Fibroblast of the aortic adventitia (primary cell): ENCODE measurements around the gene EFEMP1. TPM values are rescaled to one million over a fixed set of nuclear protein-coding genes. Genes with fewer than 3 reads are reported as not detected.

Source experiments
- DNase-seq: peaks from one replicate; pipeline ENCODE4 v3.0.0-alpha.2; 2010; ENCODE audit warnings: low read depth
- H3K4me3 ChIP-seq: 2 replicates; pipeline ENCODE4 v1.5.1; 2011; ENCODE audit warnings: low read depth, mild to moderate bottlenecking, control low read depth, low read length, moderate library complexity
- total RNA-seq: library from RNA; depleted of rRNA; stranded (reverse); fragments of >200 nt; gene quantifications from 2 replicates; pipeline ENCODE4 v1.2.3, GENCODE V29; 2012; ENCODE audit warnings: low replicate concordance
- TF ChIP-seq, protein P1 (sequence below): IDR thresholded peaks from 2 replicates; pipeline ENCODE4 v1.5.1; 2011; ENCODE audit warnings: mild to moderate bottlenecking, low read length, control low read depth, inconsistent platforms; ENCODE audit not compliant: insufficient read depth

EFEMP1 gene
- total RNA-seq, 1 donor = 652 TPM

DNA sequence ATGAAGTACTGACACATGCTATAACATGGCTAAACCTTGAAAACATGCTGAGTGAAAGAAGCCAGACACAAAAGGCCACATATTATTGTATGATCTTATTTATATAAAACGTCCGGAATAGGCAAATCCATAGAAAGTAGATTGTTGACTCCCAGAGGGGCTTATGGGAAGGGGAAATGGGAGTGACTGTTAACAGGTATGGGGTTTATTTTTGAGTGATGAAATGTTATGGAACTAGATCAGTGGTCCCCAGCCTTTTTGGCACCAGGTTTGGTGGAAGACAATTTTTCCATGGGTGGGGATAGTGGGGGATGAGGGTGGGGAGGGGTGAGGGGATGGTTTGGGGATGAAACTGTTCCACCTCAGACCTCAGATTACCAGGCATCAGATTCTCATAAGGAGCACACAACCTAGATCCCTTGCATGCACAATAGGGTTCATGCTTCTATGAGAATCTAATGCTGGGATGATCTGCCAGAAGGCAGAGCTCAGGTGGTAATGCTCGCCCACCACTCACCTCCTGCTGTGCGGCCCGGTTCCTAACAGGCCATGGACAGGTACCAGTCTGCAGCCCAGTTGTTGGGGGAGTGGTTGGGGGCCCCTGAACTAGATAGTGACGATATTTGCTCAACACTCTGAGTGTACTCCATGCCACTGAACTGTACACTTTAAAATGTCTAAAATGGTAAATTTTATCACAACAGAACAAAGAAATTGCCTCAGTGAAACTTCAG, 59.1 kb downstream of the EFEMP1 start:
- TF ChIP-seq, protein P1, sequence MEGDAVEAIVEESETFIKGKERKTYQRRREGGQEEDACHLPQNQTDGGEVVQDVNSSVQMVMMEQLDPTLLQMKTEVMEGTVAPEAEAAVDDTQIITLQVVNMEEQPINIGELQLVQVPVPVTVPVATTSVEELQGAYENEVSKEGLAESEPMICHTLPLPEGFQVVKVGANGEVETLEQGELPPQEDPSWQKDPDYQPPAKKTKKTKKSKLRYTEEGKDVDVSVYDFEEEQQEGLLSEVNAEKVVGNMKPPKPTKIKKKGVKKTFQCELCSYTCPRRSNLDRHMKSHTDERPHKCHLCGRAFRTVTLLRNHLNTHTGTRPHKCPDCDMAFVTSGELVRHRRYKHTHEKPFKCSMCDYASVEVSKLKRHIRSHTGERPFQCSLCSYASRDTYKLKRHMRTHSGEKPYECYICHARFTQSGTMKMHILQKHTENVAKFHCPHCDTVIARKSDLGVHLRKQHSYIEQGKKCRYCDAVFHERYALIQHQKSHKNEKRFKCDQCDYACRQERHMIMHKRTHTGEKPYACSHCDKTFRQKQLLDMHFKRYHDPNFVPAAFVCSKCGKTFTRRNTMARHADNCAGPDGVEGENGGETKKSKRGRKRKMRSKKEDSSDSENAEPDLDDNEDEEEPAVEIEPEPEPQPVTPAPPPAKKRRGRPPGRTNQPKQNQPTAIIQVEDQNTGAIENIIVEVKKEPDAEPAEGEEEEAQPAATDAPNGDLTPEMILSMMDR = no peak
- H3K4me3 ChIP-seq = no peak overlapping the region
- DNase-seq = no peak

DNA sequence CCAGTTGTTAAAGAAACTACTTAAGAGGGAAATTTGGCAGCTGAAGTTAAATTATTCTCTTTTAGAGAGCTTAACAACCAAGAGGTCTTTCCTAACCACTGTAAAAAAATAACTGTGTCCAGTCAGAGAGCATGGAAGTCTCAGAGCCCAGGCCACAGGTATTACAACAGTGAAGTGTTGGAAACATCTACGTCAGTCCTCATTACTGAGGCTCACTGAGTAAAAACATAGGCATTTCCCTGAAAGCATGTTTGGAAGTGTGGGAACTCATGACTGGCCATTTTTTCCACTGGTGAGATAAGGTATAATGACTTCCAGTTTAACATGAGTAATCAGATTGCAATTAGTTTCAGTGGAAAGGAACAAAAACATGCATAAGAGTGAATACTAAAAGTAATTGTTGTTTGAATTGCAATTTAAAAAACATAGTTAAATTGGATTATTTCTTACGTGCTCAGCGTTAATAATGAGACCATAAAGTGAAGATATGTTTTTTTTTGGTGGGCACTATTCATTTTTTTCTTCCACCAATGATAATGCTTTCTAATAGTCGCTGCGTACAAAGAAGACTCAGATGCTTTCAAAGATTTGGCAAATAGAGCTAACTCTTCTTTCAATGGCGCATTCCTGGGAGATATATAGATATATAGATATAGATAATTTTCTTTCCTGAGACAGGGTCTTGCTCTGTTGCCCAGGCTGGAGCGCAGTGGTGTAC, 60.8 kb downstream of the EFEMP1 start:
- no peak overlapping the region for H3K4me3 ChIP-seq
- DNase-seq = peak; percentile 100
- TF ChIP-seq, protein P1 = no peak

GRCh38 chr2:55862246-55862645, 61.3 kb downstream of the EFEMP1 start:
- DNase-seq = peak; percentile 100
- TF ChIP-seq, protein P1 = no peak

DNA sequence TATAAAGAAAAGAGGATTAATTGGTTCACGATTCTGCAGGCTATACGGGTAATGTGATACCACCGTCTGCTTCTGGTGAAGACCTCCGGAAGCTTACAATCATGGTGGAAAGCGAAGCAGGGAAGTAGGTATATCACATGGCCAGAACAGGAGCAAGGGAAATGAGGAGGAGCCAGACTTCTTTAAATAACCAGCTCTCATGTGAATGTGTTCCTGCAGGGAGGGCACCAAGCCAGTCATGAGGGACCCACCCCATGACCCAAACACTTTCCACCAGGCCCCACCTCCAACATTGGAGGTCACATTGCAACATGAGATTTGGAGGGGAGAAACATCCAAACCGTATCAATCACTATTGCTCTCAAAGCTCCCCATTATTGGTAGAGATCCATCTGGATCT, 61.8 kb downstream of the EFEMP1 start:
- TF ChIP-seq, protein P1 = no peak
- no peak overlapping the region for H3K4me3 ChIP-seq
- no peak for DNase-seq

More at GRCh38 chr2:55862246-55862645, 61.3 kb downstream of the EFEMP1 start:
- H3K4me3 ChIP-seq = no peak overlapping the region

DNA sequence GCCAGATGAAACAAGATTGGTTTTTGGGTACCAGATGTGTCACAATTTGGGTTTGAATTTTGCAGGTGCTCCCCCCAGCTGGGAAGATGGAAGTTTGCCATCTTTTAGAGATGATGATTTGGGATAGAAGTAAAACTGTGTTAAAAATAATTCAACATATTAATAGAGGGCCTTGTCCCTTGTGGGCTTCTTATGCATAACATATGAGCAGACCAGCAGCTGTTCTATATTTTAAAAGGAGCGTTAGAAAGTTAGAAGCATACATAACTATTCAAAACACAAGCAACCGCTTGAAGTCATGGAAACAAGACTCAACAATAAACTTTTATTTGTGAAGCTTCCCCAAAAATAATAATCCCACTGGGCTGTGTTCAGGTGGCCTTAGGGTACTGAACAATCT, 62.8 kb downstream of the EFEMP1 start:
- no peak for DNase-seq
- no peak overlapping the region for H3K4me3 ChIP-seq
- TF ChIP-seq, protein P1 = no peak

DNA sequence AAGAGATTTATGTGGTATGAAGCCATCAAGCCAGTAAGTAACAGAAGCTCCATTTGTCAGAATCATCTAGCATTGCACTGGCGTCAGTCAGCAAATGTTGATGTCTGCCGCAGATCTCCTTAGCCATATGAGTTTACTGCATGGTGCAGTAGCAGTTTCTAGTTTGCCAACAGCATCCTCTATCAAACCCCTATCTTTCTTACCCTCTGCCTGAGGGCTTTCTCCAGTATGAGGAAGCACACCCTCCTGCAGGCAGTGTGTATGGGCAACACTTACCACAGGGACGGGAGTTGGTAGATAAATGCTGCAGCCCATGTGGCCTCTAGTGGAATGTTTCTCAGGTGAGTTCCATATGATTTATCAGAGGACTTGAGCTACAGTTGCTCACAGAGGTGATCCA, 63.7 kb downstream of the EFEMP1 start:
- DNase-seq = no peak
- TF ChIP-seq, protein P1 = no peak
- no peak overlapping the region for H3K4me3 ChIP-seq
